Caco-2 (cell line): ENCODE measurements around the gene MYH13. TPM values are rescaled to one million over a fixed set of nuclear protein-coding genes. Genes with fewer than 3 reads are reported as not detected.

Experiments
- BruUV-seq: library from RNA; stranded (reverse); fragments of 400-500 nt; replicated peaks from 2 replicates; lab custom pipeline; 2021; lab: Mats Ljungman, UMichigan
- CTCF ChIA-PET: fragments of 300-600 bp; sonication (Branson Sonifier 250); formaldehyde crosslinking; loops from one replicate; lab custom pipeline; 2022; ENCODE audit warnings: antibody characterized with exemption; lab: Charles Lee
- POLR2A ChIA-PET: fragments of 300-600 bp; sonication (Branson Sonifier 250); formaldehyde crosslinking; loops from one replicate; lab custom pipeline; 2022; ENCODE audit warnings: antibody characterized with exemption; lab: Charles Lee
- DNase-seq, 2 experiments: peaks; one replicate each; pipeline versions ENCODE4 v3.0.0 to v3.0.0-alpha.2; 2020 to 2022
- H3K27me3 ChIP-seq: replicated peaks from 2 replicates; pipeline ENCODE4 v1.6.0; 2011; ENCODE audit warnings: low read length; ENCODE audit not compliant: control insufficient read depth, insufficient read depth
- H3K36me3 ChIP-seq: 2 replicates; pipeline ENCODE4 v1.5.1; 2011; ENCODE audit warnings: low read length; ENCODE audit not compliant: control insufficient read depth, insufficient read depth
- H3K4me1 ChIP-seq: fragments of 250-450 bp; sonication (Bioruptor Pico); 2 replicates; pipeline ENCODE4 v1.5.1; 2020; ENCODE audit warnings: mild to moderate bottlenecking
- H3K4me3 ChIP-seq: 2 replicates; pipeline ENCODE4 v1.5.1; 2011; ENCODE audit warnings: low read depth, mild to moderate bottlenecking, control low read depth, low read length
- H3K9me3 ChIP-seq: fragments of 250-450 bp; sonication (Bioruptor Pico); 2 replicates; pipeline ENCODE4 v1.5.1; 2020; ENCODE audit warnings: mild to moderate bottlenecking, moderate library complexity
- H3K27ac Mint-ChIP-seq: one replicate; pipeline ENCODE4 v1.8.0; 2022; ENCODE audit warnings: mixed read lengths; ENCODE audit not compliant: unreplicated experiment
- H3K27me3 Mint-ChIP-seq: one replicate; pipeline ENCODE4 v1.8.0; 2022; ENCODE audit warnings: mixed read lengths; ENCODE audit not compliant: insufficient read depth, unreplicated experiment
- H3K36me3 Mint-ChIP-seq: one replicate; pipeline ENCODE4 v1.8.0; 2022; ENCODE audit warnings: mild to moderate bottlenecking, mixed read lengths; ENCODE audit not compliant: insufficient read depth, unreplicated experiment
- H3K4me1 Mint-ChIP-seq: one replicate; pipeline ENCODE4 v1.8.0; 2022; ENCODE audit warnings: low read depth, mixed read lengths; ENCODE audit not compliant: unreplicated experiment
- H3K4me3 Mint-ChIP-seq: one replicate; pipeline ENCODE4 v1.8.0; 2022; ENCODE audit warnings: mild to moderate bottlenecking, moderate library complexity, mixed read lengths; ENCODE audit not compliant: unreplicated experiment
- H3K9me3 Mint-ChIP-seq: one replicate; pipeline ENCODE4 v1.8.0; 2022; ENCODE audit warnings: mixed read lengths; ENCODE audit not compliant: unreplicated experiment
- CTCF ChIP-seq, 2 experiments: fragments of 200-600 bp in 1 of 2; IDR thresholded peaks; 1 replicate in 1 of 2; 2 replicates in 1 of 2; pipeline versions ENCODE4 v1.5.1 to v1.8.0; 2011 to 2022; ENCODE audit warnings: antibody characterized with exemption in 1 of 2, control low read depth in 1 of 2, inconsistent platforms in 1 of 2, low read depth in 1 of 2, low read length in 1 of 2, mild to moderate bottlenecking in 1 of 2, moderate library complexity in 1 of 2; ENCODE audit not compliant: insufficient read depth in 1 of 2, severe bottlenecking in 1 of 2, unreplicated experiment in 1 of 2
- intact Hi-C: fragments of 100-400 bp; cut with micrococcal nuclease; formaldehyde crosslinking; loops from one replicate; pipeline ENCODE4 v1.10.0; 2022; ENCODE audit not compliant: unreplicated experiment
- total RNA-seq: library from RNA; stranded (reverse); gene quantifications from 2 replicates; pipeline ENCODE4 v1.2.3, GENCODE V29; 2022

Gene MYH13
- total RNA-seq, 1 experiment from 2014 or later = not detected

- Mint-ChIP-seq H3K36me3 (no peaks in the 10 kb centered on the region), H3K27ac (no peak overlapping the region), H3K4me3 (no peak overlapping the region), H3K4me1 (no peaks in the 10 kb centered on the region), H3K27me3 (peaks cover 3% of the 10 kb centered on the region), H3K9me3 (no peaks in the 10 kb centered on the region)
- no peak for TF ChIP-seq CTCF (IDR thresholded peaks at IDR 0.05; ENCODE audit: insufficient read depth in 1 of 2, low read depth in 1 of 2, low read length in 1 of 2, severe bottlenecking in 1 of 2, unreplicated experiment in 1 of 2)
- no peaks in the 10 kb centered on the region for H3K4me1 ChIP-seq
- no TSS peak for BruUV-seq
- H3K36me3 ChIP-seq = no peaks in the 10 kb centered on the region
- ChIA-PET CTCF (no interaction called here), POLR2A (no interaction called here)
- no peaks in the 10 kb centered on the region for H3K27me3 ChIP-seq
- DNase-seq = no peak
- H3K4me3 ChIP-seq = no peak overlapping the region
- intact Hi-C loops = no loop called here
- no peaks in the 10 kb centered on the region for H3K9me3 ChIP-seq
Observed at GRCh38 chr17:10251212-10251948, 121.4 kb downstream of the MYH13 start.

Other genes with a start within 250 kb of the MYH13 start
- gene GAS7, start 174.4 kb downstream of the MYH13 start, total RNA-seq = 0.23 and 0.34 TPM in 2 replicates
- gene MYH8, start 48.9 kb upstream of the MYH13 start, total RNA-seq = not detected in 2 replicates
- gene MYH4, start 96.6 kb upstream of the MYH13 start, total RNA-seq = 0.05 and 0.12 TPM in 2 replicates
- gene MYH1, start 145.5 kb upstream of the MYH13 start, total RNA-seq = not detected in 2 replicates
- not detected in 2 replicates for gene MYH2, start 176.7 kb upstream of the MYH13 start, total RNA-seq